ENCODE results near the gene LMX1A. TPM values are rescaled to one million over a fixed set of nuclear protein-coding genes. Genes with fewer than 3 reads are reported as not detected.
A peak's percentile ranks its signal among the peaks of the same experiment; 100 is the strongest.

The LMX1A gene
- total and polyA plus RNA-seq, 2 of the 13 experiments (the other 11 are each of a cell fraction or from before 2014, with no cell fraction given): 0.07 TPM; not detected in 1

GRCh38 chr1:165253818-165254254 lies 102.7 kb downstream of the LMX1A start (continued):
- TF ChIP-seq, protein P1, sequence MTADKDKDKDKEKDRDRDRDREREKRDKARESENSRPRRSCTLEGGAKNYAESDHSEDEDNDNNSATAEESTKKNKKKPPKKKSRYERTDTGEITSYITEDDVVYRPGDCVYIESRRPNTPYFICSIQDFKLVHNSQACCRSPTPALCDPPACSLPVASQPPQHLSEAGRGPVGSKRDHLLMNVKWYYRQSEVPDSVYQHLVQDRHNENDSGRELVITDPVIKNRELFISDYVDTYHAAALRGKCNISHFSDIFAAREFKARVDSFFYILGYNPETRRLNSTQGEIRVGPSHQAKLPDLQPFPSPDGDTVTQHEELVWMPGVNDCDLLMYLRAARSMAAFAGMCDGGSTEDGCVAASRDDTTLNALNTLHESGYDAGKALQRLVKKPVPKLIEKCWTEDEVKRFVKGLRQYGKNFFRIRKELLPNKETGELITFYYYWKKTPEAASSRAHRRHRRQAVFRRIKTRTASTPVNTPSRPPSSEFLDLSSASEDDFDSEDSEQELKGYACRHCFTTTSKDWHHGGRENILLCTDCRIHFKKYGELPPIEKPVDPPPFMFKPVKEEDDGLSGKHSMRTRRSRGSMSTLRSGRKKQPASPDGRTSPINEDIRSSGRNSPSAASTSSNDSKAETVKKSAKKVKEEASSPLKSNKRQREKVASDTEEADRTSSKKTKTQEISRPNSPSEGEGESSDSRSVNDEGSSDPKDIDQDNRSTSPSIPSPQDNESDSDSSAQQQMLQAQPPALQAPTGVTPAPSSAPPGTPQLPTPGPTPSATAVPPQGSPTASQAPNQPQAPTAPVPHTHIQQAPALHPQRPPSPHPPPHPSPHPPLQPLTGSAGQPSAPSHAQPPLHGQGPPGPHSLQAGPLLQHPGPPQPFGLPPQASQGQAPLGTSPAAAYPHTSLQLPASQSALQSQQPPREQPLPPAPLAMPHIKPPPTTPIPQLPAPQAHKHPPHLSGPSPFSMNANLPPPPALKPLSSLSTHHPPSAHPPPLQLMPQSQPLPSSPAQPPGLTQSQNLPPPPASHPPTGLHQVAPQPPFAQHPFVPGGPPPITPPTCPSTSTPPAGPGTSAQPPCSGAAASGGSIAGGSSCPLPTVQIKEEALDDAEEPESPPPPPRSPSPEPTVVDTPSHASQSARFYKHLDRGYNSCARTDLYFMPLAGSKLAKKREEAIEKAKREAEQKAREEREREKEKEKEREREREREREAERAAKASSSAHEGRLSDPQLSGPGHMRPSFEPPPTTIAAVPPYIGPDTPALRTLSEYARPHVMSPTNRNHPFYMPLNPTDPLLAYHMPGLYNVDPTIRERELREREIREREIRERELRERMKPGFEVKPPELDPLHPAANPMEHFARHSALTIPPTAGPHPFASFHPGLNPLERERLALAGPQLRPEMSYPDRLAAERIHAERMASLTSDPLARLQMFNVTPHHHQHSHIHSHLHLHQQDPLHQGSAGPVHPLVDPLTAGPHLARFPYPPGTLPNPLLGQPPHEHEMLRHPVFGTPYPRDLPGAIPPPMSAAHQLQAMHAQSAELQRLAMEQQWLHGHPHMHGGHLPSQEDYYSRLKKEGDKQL (CRISPR knock-in tag; IDR thresholded peaks at IDR 0.05; ENCODE audit: low read depth): no peak
- TF ChIP-seq ZNF644 (CRISPR knock-in tag; IDR thresholded peaks at IDR 0.05; ENCODE audit: low read depth) (peak; percentile 68; the same call in 1 of the 2 replicates), TCF12 (IDR thresholded peaks at IDR 0.05) (no peak), TCF12 (CRISPR knock-in tag; IDR thresholded peaks at IDR 0.05) (peak; percentile 72; the same call in 1 of the 2 replicates), MEIS2 (CRISPR knock-in tag; IDR thresholded peaks at IDR 0.05) (no peak)

DNA sequence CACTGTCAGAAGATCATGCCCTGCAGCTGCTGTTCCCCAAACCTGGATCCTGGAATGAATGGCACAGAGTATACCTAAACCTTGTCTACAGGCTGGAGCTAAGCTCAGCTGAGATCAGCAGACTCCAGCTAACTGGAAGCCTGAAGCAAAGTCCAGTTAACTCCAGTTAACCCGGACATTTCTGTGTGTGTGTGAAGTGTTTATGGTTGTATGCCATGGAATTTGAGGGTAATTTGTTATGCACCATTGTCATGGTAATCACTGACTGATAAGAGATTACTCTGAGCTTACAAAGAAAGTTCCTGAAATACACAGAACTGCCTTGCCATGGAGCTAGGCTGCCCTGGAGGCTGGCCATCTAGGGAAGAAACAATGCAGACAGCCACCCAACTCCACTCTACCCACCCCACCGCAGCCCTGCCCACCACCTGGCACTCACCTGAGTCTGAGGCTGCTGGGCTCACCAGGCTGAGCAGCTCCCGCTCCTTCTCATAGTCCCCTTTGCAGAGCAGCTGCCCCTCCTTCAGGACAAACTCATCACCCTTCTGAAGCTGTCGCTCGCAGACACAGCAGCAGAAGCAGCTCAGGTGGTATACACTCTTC lies 107.4 kb downstream of the LMX1A start:
- Histone ChIP-seq H3K79me2 (ENCODE audit: insufficient read depth, low read length) (no peaks in the 10 kb centered on the region), H3K4me2 (ENCODE audit: low read depth, low read length) (no peak overlapping the region), H3K9me3 (ENCODE audit: low read length) (no peaks in the 10 kb centered on the region), H2AFZ (ENCODE audit: low read length) (no peak overlapping the region), H3K27me3 (ENCODE audit: control insufficient read depth in 1 of 2, insufficient read depth in 2 of 2, low read length in 2 of 2) (no peaks in the 10 kb centered on the region), H3K27ac (ENCODE audit: extremely low read length, insufficient read depth, low read length) (no peak overlapping the region), H3K4me3 (replicated peaks in 1 of 3; ENCODE audit: insufficient read depth in 1 of 3, low read depth in 2 of 3, low read length in 3 of 3) (no peak overlapping the region), H4K20me1 (ENCODE audit: insufficient read depth, low read length) (no peaks in the 10 kb centered on the region), H3K36me3 (replicated peaks in 1 of 2; ENCODE audit: control insufficient read depth in 1 of 2, insufficient read depth in 2 of 2, low read length in 2 of 2) (no peaks in the 10 kb centered on the region), H3K9ac (ENCODE audit: insufficient read depth, low read depth, low read length) (no peak overlapping the region), H3K4me1 (ENCODE audit: insufficient read depth, low read length) (peaks cover 37% of the 10 kb centered on the region)
- POLR2A ChIA-PET: no interaction called here
- FAIRE-seq (no peak), ATAC-seq (peak; percentile 15; the same call in 1 of the 3 replicates), DNase-seq (ENCODE audit: low spot score) (no peak)
- BruUV-seq (replicated peaks): no TSS peak
- intact Hi-C loops (cut with micrococcal nuclease; ENCODE audit: unreplicated experiment): no loop called here
- in situ Hi-C loops (cut with HindIII; ENCODE audit: extremely low pct_ligation_motif_present, low pct_unique_long_range_greater_than_20kb): no loop called here
- TF ChIP-seq RBAK (CRISPR knock-in tag; IDR thresholded peaks at IDR 0.05): peak; percentile 79
- no peak for TF ChIP-seq ZNF276 (CRISPR knock-in tag; IDR thresholded peaks at IDR 0.05; ENCODE audit: low read depth)
- peak; percentile 58 for TF ChIP-seq HNF4A (CRISPR knock-in tag; IDR thresholded peaks at IDR 0.05)
- no peak for TF ChIP-seq ATF1 (CRISPR knock-in tag; IDR thresholded peaks at IDR 0.05)
- peak; percentile 62; the same call in 1 of the 2 replicates for TF ChIP-seq ZNF652 (CRISPR knock-in tag; IDR thresholded peaks at IDR 0.05; ENCODE audit: borderline replicate concordance, low read depth)
- WGBS (ENCODE audit: low lambda C conversion rate): 77% methylated on average over 5 of the region's 5 CpGs
- CTCF ChIA-PET (ENCODE audit: low intra/inter-chr PET ratio, low total read pairs): no interaction called here
